Measurements from ENCODE around the gene ZBTB3.

DNA sequence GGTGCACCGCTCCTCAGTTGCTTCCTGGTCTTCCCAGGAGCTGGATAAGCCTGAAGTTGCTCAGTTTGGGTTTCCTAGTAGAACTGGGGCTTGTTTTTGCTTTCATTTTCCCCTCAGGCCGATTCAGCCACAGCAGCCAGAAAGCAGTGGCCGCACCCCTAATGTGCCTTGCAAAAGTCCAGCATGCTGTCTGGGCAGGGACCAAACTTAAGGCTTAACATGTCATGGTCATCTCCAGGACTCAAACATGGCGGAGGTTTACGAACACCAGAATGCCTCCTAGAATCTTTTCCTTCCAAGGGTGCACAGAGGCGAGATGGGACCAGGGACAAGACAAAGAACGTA lies 44.0 kb downstream of the ZBTB3 start:
- TF ChIP-seq POLR2A (IDR thresholded peaks at IDR 0.05; ENCODE audit: low read depth, low read length) (no peak), POLR2AphosphoS5 (IDR thresholded peaks at IDR 0.05; ENCODE audit: insufficient read depth, low read depth, low read length) (no peak), EZH2 (IDR thresholded peaks at IDR 0.05; ENCODE audit: borderline replicate concordance, low read depth, low read length, severe bottlenecking) (no peak), GATA2 (IDR thresholded peaks at IDR 0.05; ENCODE audit: insufficient read depth, insufficient read length, low read depth, low read length) (no peak)
- TF ChIP-seq, protein P1, sequence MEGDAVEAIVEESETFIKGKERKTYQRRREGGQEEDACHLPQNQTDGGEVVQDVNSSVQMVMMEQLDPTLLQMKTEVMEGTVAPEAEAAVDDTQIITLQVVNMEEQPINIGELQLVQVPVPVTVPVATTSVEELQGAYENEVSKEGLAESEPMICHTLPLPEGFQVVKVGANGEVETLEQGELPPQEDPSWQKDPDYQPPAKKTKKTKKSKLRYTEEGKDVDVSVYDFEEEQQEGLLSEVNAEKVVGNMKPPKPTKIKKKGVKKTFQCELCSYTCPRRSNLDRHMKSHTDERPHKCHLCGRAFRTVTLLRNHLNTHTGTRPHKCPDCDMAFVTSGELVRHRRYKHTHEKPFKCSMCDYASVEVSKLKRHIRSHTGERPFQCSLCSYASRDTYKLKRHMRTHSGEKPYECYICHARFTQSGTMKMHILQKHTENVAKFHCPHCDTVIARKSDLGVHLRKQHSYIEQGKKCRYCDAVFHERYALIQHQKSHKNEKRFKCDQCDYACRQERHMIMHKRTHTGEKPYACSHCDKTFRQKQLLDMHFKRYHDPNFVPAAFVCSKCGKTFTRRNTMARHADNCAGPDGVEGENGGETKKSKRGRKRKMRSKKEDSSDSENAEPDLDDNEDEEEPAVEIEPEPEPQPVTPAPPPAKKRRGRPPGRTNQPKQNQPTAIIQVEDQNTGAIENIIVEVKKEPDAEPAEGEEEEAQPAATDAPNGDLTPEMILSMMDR (IDR thresholded peaks at IDR 0.05; ENCODE audit: extremely low read depth in 1 of 2, insufficient read depth in 1 of 2, low read depth in 1 of 2, low read length in 2 of 2), result no peak
